ENCODE results near the gene PSMD14. TPM values are rescaled to one million over a fixed set of nuclear protein-coding genes. Genes with fewer than 3 reads are reported as not detected.

PSMD14 gene
- polyA plus RNA-seq, 1 donor: 41.6 TPM

DNA sequence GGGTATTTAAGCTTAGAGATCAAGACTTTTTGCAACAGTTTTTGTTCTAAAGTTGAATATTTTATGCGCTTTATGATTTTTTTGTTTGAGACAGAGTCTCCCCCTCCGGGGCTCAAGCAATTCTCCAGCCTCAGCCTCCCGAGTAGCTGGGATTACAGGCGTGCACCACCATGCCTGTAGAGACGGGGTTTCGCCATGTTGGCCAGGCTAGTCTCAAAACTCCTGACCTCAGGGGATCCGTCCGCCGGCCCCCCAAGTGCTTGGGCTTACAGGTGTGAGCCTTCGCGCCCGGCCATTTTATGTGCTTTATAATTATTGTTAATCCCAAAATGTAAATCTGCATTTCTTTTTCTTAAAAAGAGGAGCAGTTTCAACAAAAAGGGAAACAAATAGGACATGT is 136.9 kb downstream of the PSMD14 start:
- no peak for DNase-seq (ENCODE audit: low read depth)

DNA sequence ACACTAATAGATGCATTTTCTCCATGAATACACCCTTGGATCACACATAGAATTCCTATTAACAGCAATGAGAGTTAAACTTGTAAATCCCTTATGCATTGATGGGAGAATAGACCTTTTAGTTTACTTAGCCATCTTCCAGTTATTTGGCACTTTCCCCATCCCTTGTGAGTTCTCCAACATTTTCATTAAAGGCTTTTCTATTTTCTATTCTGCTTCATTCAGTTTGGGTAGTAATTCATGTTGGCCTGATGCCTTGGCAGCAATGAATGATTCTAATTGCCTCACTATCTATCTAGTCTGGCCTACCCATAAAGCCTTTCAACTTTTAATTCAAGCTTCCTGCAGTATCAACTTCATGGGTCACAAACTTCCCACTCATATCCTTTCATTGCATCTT is 140.2 kb downstream of the PSMD14 start:
- DNase-seq (ENCODE audit: low read depth): no peak

Other genes starting within 250 kb of the PSMD14 start
- 27.9 TPM for gene TANK, start 148.0 kb upstream of the PSMD14 start, polyA plus RNA-seq (ENCODE audit: insufficient read length)
- not detected for gene TBR1, start 107.9 kb downstream of the PSMD14 start, polyA plus RNA-seq (ENCODE audit: insufficient read length)